ENCODE measurements around the gene C2CD3. TPM values are rescaled to one million over a fixed set of nuclear protein-coding genes. Genes with fewer than 3 reads are reported as not detected.

C2CD3 gene
- total RNA-seq, 2 experiments from 2014 or later = 31.9 to 35.1 TPM

GRCh38 chr11:74102321-74102720 is 68.5 kb downstream of the C2CD3 start:
- ChIA-PET CTCF (interaction anchor here (0.6 kb wide), 1 partner anchor 154 kb away, joined by 3 read pairs; no protein-coding TSS in a partner anchor), POLR2A (no interaction called here)
- Histone ChIP-seq H3K4me1 (ENCODE audit: insufficient read depth, low read length) (no peaks in the 10 kb centered on the region), H3K9me3 (ENCODE audit: control insufficient read depth in 1 of 2, insufficient read depth in 1 of 2, low read length in 2 of 2) (no peaks in the 10 kb centered on the region), H3K36me3 (ENCODE audit: insufficient read depth, low read length) (peaks cover 55% of the 10 kb centered on the region), H3K27me3 (ENCODE audit: control insufficient read depth in 1 of 2, insufficient read depth in 2 of 2, low read length in 2 of 2) (no peaks in the 10 kb centered on the region), H3K4me3 (ENCODE audit: low read length) (no peak overlapping the region), H3K27ac (ENCODE audit: low read depth in 1 of 2, low read length in 2 of 2) (no peak overlapping the region)
- DNase-seq (no peak), ATAC-seq (ENCODE audit: poor library complexity) (no peak)
- intact Hi-C loops (cut with DNase I, micrococcal nuclease) = no loop called here
- Mint-ChIP-seq H3K36me3 (ENCODE audit: low read depth) (peaks cover 88% of the 10 kb centered on the region), H3K9me3 (no peaks in the 10 kb centered on the region), H3K27me3 (no peaks in the 10 kb centered on the region), H3K27ac (no peak overlapping the region), H3K4me1 (ENCODE audit: low read depth) (no peaks in the 10 kb centered on the region), H3K4me3 (no peak overlapping the region)
- TF ChIP-seq, protein P1, sequence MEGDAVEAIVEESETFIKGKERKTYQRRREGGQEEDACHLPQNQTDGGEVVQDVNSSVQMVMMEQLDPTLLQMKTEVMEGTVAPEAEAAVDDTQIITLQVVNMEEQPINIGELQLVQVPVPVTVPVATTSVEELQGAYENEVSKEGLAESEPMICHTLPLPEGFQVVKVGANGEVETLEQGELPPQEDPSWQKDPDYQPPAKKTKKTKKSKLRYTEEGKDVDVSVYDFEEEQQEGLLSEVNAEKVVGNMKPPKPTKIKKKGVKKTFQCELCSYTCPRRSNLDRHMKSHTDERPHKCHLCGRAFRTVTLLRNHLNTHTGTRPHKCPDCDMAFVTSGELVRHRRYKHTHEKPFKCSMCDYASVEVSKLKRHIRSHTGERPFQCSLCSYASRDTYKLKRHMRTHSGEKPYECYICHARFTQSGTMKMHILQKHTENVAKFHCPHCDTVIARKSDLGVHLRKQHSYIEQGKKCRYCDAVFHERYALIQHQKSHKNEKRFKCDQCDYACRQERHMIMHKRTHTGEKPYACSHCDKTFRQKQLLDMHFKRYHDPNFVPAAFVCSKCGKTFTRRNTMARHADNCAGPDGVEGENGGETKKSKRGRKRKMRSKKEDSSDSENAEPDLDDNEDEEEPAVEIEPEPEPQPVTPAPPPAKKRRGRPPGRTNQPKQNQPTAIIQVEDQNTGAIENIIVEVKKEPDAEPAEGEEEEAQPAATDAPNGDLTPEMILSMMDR (IDR thresholded peaks at IDR 0.05) = no peak

GRCh38 chr11:74100735-74101134 is 70.1 kb downstream of the C2CD3 start:
- no peak overlapping the region for H3K27ac ChIP-seq (ENCODE audit: low read depth in 1 of 2, low read length in 2 of 2)
- H3K4me1 ChIP-seq (ENCODE audit: insufficient read depth, low read length) = no peaks in the 10 kb centered on the region
- Mint-ChIP-seq H3K9me3 (no peaks in the 10 kb centered on the region), H3K27me3 (no peaks in the 10 kb centered on the region), H3K27ac (no peak overlapping the region), H3K4me3 (no peak overlapping the region), H3K36me3 (ENCODE audit: low read depth) (peaks cover 97% of the 10 kb centered on the region), H3K4me1 (ENCODE audit: low read depth) (no peaks in the 10 kb centered on the region)
- no peak for ATAC-seq (ENCODE audit: poor library complexity)
- H3K4me3 ChIP-seq (ENCODE audit: low read length) = no peak overlapping the region
- no peak for DNase-seq
- peaks cover 58% of the 10 kb centered on the region for H3K36me3 ChIP-seq (ENCODE audit: insufficient read depth, low read length)
- intact Hi-C loops (cut with DNase I, micrococcal nuclease) = no loop called here
- ChIA-PET POLR2A (no interaction called here), CTCF (interaction anchor here (0.7 kb wide), 1 partner anchor 221 kb away, joined by 3 read pairs; no protein-coding TSS in a partner anchor)
- TF ChIP-seq, protein P1 (IDR thresholded peaks at IDR 0.05) = no peak
- H3K9me3 ChIP-seq (ENCODE audit: control insufficient read depth in 1 of 2, insufficient read depth in 1 of 2, low read length in 2 of 2) = no peaks in the 10 kb centered on the region
- no peaks in the 10 kb centered on the region for H3K27me3 ChIP-seq (ENCODE audit: control insufficient read depth in 1 of 2, insufficient read depth in 2 of 2, low read length in 2 of 2)

- ATAC-seq (ENCODE audit: poor library complexity) (no peak), DNase-seq (no peak)
- H3K27me3 ChIP-seq (ENCODE audit: control insufficient read depth in 1 of 2, insufficient read depth in 2 of 2, low read length in 2 of 2) = no peaks in the 10 kb centered on the region
- H3K9me3 ChIP-seq (ENCODE audit: control insufficient read depth in 1 of 2, insufficient read depth in 1 of 2, low read length in 2 of 2) = no peaks in the 10 kb centered on the region
- Mint-ChIP-seq H3K9me3 (no peaks in the 10 kb centered on the region), H3K27me3 (no peaks in the 10 kb centered on the region), H3K27ac (no peak overlapping the region), H3K36me3 (ENCODE audit: low read depth) (peaks cover 97% of the 10 kb centered on the region), H3K4me1 (ENCODE audit: low read depth) (no peaks in the 10 kb centered on the region), H3K4me3 (no peak overlapping the region)
- H3K4me3 ChIP-seq (ENCODE audit: low read length) = no peak overlapping the region
- no peak overlapping the region for H3K27ac ChIP-seq (ENCODE audit: low read depth in 1 of 2, low read length in 2 of 2)
- TF ChIP-seq, protein P1 (IDR thresholded peaks at IDR 0.05) = no peak
- POLR2A ChIA-PET = no interaction called here
- no peaks in the 10 kb centered on the region for H3K4me1 ChIP-seq (ENCODE audit: insufficient read depth, low read length)
- intact Hi-C loops (cut with DNase I, micrococcal nuclease) = no loop called here
- H3K36me3 ChIP-seq (ENCODE audit: insufficient read depth, low read length) = peaks cover 54% of the 10 kb centered on the region
- CTCF ChIA-PET = no interaction called here
These were observed 70.6 kb downstream of the C2CD3 start for GRCh38 chr11:74100231-74100630.
